Ammon's horn (tissue), 1 donor: ENCODE data around the gene DNMT3A.
"Not testable (repeated sequence)": the region's sequence is repeated elsewhere in the genome, so short reads cannot be mapped to it uniquely, and the experiment has no call there.

Experiments used
- DNase-seq: peaks from one replicate; pipeline ENCODE4 v3.0.0-alpha.2; 2016; ENCODE audit warnings: low spot score

The DNMT3A gene

DNA sequence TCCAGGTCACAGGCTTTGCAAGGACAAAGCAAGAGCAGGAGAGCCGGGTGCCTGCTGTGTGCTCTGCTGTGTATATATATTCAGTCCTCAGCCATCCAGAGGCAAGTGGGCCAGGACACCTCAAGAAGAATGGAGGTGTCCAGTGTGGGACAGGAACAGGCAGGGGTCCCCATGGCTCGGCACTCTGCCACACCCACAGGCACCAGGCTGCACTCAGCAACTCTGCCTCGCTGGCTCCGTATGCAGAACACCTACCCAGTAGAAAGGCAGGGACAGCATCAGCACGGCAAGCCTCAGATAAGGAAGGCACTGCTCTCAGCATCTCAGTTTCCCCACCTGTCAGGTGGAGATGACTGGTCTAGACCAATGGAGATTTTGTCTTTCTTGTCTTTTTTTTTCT is 57.8 kb downstream of the DNMT3A start:
- no peak for DNase-seq

DNA sequence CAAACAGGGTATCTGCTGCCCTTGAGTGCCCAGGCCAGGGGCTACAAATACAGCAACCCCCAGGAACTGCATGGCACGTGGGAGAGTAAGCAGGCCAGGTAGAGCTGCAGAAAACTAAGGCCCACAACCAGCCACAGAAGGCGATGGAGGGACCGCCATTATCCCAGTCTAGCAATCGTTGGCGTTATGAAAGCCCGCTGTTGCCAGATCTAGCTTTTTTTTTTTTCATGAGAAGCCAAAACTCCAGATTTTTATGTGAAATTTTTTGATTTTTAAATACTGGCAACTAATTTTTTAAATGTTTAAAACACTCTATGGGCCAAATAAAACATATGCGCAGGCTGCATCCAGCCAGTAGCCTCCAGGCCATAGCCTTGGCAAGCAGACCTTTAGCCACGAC is 59.8 kb downstream of the DNMT3A start:
- DNase-seq: no peak

DNA sequence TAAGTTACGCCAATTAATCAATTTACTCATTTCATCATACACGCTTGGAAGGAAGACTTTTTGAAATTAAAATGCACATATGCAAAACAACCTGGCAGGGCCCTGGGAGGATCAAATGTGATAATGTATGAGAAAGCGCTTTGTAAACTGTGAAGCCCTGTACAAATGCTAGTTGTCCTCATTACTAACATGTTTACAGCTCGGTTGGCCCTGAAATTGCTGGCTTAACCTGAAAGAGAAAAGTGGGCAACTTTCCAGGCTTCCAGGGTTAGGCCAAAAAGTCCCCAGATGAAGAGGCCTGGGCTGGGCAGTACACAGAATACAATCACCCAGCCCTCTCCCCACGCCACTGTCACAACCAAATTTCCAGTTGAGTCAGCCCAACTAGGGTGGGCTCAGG is 60.2 kb downstream of the DNMT3A start:
- DNase-seq: no peak

GRCh38 chr2:25280051-25280687 is 61.6 kb downstream of the DNMT3A start:
- DNase-seq: peak; percentile 51

DNA sequence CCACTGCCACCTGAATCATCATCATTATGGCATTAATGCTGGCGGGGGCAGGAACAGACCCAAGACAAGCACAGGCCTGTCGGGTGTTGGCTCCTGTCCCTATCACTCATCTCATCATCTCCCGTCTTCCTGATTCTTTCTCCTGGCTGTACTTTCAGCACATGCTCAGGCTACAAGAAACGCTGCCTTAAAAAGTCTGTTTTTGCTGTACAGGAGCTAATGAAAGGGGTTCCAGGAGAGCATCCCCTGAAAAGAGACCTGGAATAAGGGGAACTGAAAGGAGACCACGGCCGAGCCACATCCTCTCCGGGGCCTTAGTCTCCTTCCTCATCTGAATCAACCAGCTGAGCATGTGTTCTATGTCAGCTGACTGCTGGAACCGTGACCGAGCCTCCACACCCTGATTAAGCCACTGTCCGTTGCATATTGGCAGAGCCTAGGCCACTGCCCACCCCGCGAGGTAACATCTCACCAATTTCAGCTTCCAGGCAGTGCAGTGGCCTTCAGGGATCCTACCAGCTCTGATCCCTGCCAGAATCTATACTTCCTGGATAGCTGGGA is 62.6 kb downstream of the DNMT3A start:
- DNase-seq: peak; percentile 82

DNA sequence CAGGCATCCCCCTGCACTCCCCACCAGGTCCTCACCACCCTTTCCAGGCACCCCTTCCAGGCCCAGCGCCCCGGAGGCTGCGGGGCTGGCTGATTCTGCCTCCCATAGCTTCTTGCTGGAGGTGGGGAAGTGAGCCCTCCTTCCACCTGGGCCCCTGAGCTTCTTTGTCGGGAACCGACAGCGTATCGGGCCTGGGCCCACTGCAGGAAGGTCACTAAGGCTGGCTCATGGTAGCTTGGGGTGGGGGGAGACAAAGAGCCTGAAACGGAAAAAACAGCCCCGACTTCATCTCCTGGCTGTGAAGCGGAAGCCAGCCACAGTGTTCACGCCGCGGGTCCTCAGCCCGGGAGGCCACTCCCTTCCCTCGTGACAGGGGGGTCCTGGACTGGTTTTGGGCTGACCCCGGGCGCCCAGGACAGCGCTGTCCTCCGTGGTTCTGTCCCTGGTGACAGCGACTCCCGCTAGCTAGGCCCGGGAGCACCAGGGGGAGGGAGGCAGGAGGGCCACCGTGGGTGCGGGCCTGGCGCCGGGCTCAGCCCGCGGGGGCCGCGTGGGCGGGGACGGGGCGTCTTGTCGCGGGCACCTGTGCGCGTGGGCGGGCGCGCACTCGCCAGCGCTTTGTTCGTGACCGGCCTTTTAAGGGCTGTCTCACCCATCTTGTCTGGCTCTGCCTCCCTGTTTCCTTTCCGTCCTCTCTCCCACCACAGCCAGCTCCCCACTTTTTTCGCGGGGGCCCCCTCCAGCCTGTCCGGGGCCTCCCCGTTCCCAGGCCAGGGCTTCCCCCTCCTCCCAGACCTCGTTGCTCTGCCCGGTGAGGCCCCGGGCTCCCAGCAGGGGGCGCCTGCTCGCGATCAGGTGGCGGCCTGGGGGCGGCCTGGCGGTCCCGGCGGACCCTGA is 64.9 kb downstream of the DNMT3A start:
- no peak for DNase-seq

DNA sequence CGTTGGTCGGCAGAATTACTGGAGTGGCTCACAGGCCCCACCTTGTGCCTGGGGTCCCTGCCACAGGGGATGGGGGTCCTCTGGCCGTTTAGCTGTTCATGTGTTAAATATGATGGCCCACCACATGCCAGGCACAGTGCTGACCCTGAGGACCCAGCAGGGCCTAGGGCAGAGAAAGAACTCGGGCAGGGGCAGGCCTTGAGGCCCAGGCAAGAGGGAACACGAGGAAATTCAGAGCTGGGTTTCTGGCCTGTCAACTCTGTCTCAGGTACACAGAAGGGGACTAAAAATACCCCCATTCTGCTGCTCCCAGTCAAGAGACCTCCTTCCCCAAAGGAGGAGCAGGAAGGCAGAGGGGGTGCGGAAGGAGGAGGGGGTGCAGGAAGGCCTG is 66.2 kb downstream of the DNMT3A start:
- no peak for DNase-seq

- DNase-seq: no peak
These were observed 66.7 kb downstream of the DNMT3A start for GRCh38 chr2:25274868-25275574.

DNA sequence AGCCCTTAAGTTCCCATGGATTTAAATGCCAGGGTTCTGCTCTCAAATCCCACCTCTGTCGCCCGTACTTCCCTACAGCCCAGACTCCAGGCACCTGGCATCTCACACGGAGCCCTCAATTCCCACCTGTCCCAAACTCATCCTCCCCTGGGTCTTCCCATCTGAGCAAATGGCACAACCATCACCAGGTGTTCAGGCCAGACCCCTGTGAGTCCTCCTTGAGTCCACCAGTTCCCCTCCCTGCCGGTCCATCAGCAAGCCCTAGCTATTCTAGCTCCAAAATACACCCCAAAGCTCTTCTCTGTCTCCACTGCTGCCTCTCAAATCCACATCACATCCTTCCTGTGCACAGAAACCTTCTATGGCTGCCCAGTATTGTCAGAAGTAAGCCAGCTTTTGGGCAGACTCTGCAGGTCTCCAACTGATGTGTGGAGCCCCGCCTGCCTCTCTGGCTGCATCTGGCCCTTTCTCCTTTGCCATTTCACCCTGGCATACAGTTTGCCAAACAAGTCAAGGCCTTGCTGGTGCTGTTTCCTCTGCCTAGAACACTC is 67.7 kb downstream of the DNMT3A start:
- no peak for DNase-seq

- DNase-seq: not testable (repeated sequence)
These were observed 69.0 kb downstream of the DNMT3A start for GRCh38 chr2:25272705-25273104.

GRCh38 chr2:25270061-25270460 is 71.7 kb downstream of the DNMT3A start:
- DNase-seq: no peak

DNA sequence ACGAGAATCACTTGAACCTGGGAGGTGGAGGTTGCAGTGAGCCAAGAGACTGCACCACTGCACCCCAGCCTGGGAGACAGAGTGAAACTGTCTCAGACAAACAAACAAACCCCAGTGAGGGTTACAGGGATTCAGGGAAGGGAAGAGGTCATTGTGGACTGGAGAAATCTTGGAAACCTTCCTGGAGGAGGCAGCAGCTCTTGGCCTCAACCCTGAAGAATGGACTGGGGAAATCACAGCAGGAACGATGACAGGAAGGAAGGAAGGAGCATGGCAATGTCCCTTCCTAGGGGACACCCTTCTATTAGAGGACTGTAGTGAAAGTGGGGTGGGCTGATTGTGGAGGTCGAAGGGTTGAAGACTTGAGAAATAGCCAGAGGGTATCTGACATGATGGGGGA is 72.5 kb downstream of the DNMT3A start:
- DNase-seq: no peak

DNA sequence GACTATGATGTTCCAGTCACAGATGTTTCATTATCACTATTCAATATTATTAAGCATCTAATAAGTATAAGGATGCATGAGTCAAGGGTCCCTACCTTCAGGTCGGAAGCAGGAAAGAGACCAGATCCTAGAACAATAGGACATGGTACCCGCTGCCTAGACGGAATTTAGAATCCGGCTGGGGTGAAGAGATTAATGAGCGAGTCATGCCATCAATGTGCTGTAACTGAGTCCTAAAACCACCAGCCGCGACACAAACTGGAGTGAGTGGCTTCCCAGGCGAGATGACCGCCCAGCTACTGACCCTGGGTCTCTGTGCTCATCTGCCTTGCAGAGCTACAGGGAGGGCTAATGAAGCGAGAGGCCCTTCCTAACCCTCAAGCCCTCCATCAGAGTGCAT is 73.6 kb downstream of the DNMT3A start:
- DNase-seq: no peak

- DNase-seq: no peak
These were observed 75.3 kb downstream of the DNMT3A start for GRCh38 chr2:25266399-25266798.

GRCh38 chr2:25265802-25266201 is 75.9 kb downstream of the DNMT3A start:
- DNase-seq: no peak

DNA sequence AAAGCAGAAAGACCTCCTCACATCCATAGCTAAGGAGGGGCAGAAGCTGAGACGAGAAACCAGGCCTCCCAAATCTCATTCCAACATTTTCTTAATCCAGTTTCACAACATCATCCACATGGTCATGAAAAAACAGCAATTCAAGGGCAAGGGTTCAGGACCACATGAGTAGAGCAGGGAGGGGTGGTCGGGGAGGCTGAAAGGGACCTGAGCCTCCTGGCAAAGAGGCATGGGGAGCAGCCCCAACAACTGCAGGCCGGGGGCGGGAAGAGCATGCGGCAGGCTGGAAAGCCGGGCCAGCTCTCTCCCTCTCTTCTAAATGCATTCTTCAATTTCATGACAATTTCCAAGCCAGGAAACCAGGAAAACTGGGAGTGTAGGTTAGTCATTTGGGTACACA is 76.7 kb downstream of the DNMT3A start:
- DNase-seq: no peak

GRCh38 chr2:25262288-25262687 is 79.4 kb downstream of the DNMT3A start:
- no peak for DNase-seq

DNA sequence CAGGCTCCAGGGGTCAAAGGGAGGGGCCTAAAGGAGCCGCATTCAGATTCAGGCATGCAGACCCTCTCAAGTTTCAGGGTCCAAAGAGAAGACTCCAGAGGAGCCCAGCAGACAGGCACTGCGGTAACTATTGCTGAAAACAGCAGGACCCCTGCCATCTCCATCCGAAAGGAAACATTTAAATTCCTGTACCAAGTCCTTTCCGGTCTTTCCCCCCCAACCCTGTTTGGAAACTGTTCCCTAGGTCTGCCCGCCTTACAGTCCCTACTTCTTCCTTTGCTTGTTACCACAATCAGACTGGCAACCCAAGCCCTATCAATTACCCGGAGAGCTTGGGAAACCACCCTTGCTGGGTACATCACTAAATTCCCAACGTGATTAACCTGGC is 82.0 kb downstream of the DNMT3A start:
- no peak for DNase-seq

DNA sequence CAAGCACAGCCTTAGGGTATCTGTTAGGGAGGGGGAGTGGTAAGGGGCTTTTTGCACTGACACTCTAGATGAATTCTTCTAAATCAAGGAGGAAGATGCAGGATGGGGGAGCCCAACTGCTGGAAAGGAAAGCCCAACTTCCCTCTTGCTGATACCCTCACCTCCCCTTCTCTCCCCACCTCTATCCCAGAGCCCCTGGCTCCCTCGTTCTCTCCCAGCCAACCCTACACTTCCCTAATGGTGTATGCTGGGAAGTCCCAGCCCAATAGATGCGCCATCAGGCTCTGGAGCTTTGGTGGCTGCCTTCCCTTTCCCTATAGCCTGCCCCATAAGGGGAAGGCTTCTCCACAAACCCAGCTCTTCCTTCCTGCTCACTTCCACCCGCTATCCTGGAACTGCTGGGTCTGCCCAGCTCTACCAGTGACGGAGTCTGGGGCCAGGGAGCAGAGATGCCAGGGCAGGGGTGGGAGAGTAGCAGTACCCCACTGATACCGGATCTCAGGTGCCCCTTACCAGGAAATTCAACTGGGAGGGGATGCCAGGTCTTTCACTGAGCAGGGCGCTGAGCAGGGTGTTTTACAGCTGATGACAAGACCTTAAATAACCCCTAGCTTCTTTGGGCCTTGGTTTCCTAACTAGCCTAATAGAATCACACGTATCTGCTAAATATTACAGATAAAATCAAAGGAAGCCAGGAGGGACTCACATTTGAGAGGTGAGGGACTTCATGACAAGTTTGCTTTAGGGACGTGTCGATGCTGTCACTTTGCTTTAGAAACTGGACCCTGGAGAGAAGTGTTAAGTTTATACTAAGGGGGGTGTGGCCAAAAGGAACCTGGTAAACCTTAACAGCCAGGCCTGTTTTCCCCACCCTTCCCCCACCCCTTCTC is 82.6 kb downstream of the DNMT3A start:
- DNase-seq: no peak

- DNase-seq: no peak
These were observed 83.5 kb downstream of the DNMT3A start for GRCh38 chr2:25257931-25258846.
